Keratinocyte (primary cell): ENCODE results near the gene NKD1.

Source experiments
- EZH2 ChIP-seq: IDR thresholded peaks from one replicate; pipeline ENCODE4 v1.6.1; 2012; ENCODE audit warnings: inconsistent platforms, mild to moderate bottlenecking, low read length, moderate library complexity
- TF ChIP-seq, protein P1 (sequence below), 3 experiments: IDR thresholded peaks in 1 of 3; conservative IDR thresholded peaks in 1 of 3; optimal IDR thresholded peaks in 1 of 3; 2 replicates in 2 of 3; 3 replicates in 1 of 3; pipeline versions ENCODE3 to v1.5.1; 2011; ENCODE audit warnings: low read length in 3 of 3, mild to moderate bottlenecking in 3 of 3, moderate library complexity in 2 of 3, control low read depth in 1 of 3, inconsistent platforms in 1 of 3; ENCODE audit not compliant: insufficient read depth in 2 of 3; ENCODE audit errors: extremely low read depth in 1 of 3

DNA sequence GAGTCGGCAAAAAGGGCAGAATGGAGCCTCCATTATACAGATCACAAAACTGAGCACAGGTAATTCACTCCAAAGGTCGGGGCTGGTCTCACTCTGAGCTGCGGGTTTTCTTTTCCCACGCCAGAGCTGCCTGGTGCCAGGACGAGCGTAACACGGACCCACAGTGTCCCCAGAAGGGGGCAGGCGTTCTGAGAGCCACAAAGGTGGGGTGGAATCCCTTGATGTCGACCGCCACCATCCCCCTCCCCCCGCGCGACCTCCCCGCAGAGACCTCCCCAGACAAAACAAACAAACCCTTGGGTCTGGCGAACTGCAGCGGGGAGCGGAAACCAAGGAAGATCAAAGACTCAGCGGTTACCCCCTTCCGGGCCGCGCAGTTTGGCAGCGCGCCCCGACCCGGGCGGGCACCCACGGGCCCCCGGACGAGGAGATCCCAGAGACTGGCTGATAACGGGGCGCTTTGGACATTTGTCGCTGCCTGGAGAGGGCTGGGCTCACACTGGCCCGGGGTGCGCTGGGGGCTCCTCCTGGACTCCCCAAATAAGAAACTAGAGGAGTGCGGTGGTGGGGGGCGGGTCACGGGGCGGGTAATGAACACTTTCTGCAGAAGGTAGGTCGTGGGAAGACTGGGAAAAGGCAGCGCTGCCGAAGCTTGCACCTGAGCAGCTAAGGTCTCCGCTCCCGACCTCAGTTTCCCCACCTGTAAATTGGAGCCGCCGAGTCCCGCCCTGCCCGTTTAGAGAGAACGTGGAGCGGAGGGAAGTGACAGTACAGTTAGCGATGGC, 664 bp upstream of the NKD1 start:
- TF ChIP-seq, protein P1, sequence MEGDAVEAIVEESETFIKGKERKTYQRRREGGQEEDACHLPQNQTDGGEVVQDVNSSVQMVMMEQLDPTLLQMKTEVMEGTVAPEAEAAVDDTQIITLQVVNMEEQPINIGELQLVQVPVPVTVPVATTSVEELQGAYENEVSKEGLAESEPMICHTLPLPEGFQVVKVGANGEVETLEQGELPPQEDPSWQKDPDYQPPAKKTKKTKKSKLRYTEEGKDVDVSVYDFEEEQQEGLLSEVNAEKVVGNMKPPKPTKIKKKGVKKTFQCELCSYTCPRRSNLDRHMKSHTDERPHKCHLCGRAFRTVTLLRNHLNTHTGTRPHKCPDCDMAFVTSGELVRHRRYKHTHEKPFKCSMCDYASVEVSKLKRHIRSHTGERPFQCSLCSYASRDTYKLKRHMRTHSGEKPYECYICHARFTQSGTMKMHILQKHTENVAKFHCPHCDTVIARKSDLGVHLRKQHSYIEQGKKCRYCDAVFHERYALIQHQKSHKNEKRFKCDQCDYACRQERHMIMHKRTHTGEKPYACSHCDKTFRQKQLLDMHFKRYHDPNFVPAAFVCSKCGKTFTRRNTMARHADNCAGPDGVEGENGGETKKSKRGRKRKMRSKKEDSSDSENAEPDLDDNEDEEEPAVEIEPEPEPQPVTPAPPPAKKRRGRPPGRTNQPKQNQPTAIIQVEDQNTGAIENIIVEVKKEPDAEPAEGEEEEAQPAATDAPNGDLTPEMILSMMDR (optimal IDR thresholded peaks at IDR 0.05 in 1 of 3, IDR thresholded peaks at IDR 0.05 in 1 of 3, conservative IDR thresholded peaks at IDR 0.05 in 1 of 3; ENCODE audit: extremely low read depth in 1 of 3, insufficient read depth in 2 of 3, low read length in 3 of 3), result peak in 1 of 3 experiments; percentile 49
- TF ChIP-seq EZH2, result no peak
